HepG2 (cell line): ENCODE data around the gene TSHB. TPM values are rescaled to one million over a fixed set of nuclear protein-coding genes. Genes with fewer than 3 reads are reported as not detected.
A peak's percentile ranks its signal among the peaks of the same experiment; 100 is the strongest.
"Not testable (repeated sequence)": the region's sequence is repeated elsewhere in the genome, so short reads cannot be mapped to it uniquely, and the experiment has no call there.

ENCODE experiments used
- ATAC-seq: fragments of 200-7000 bp; cut with Tn5 transposase; 3 replicates; pipeline ENCODE4 v1.9.1; 2020; ENCODE audit warnings: mild to moderate bottlenecking, moderate library complexity
- BruUV-seq: library from RNA; stranded (reverse); fragments of 400-500 nt; replicated peaks from 2 replicates; lab custom pipeline; 2021; lab: Mats Ljungman, UMichigan
- CTCF ChIA-PET: fragments of 300-600 bp; formaldehyde crosslinking; extraction: SDS; loops from one replicate; lab custom pipeline; 2021; ENCODE audit warnings: low total read pairs, inconsistent platforms, low intra/inter-chr PET ratio; lab: Yijun Ruan, JAX
- POLR2A ChIA-PET: fragments of 350-600 bp; sonication (Branson Sonifier 250); formaldehyde crosslinking; loops from one replicate; lab custom pipeline; 2020; ENCODE audit warnings: antibody characterized with exemption, inconsistent platforms; lab: Yijun Ruan, JAX
- DNase-seq: peaks from one replicate; pipeline ENCODE4 v3.0.0-alpha.2; 2015; ENCODE audit warnings: low spot score
- FAIRE-seq: peaks from 3 replicates; lab custom pipeline; 2011; peaks lifted over from hg19 to GRCh38; lab: Jason Lieb, UNC
- H2AFZ ChIP-seq: one replicate; pipeline ENCODE4 v1.6.1; 2011; ENCODE audit warnings: low read length, inconsistent platforms
- H3K27ac ChIP-seq: fragments of 300-600 bp; 3 replicates; pipeline ENCODE4 v1.8.0; 2011; ENCODE audit warnings: mixed run types, mild to moderate bottlenecking, mixed read lengths, low read length, inconsistent platforms; ENCODE audit not compliant: insufficient read depth; ENCODE audit errors: extremely low read length
- H3K27me3 ChIP-seq, 2 experiments: fragments of 200-600 bp in 1 of 2; 2 replicates in 1 of 2; 3 replicates in 1 of 2; pipeline versions ENCODE4 v1.6.0 to v1.8.0; 2011; ENCODE audit warnings: low read length in 2 of 2, mild to moderate bottlenecking in 2 of 2, moderate library complexity in 2 of 2, inconsistent platforms in 1 of 2; ENCODE audit not compliant: insufficient read depth in 2 of 2, control insufficient read depth in 1 of 2
- H3K36me3 ChIP-seq, 2 experiments: fragments of 200-600 bp in 1 of 2; replicated peaks in 1 of 2; 2 replicates in 1 of 2; 3 replicates in 1 of 2; pipeline versions ENCODE4 v1.5.1 to v1.8.0; 2011; ENCODE audit warnings: low read length in 2 of 2, inconsistent platforms in 1 of 2; ENCODE audit not compliant: insufficient read depth in 2 of 2, control insufficient read depth in 1 of 2
- H3K4me1 ChIP-seq: 2 replicates; pipeline ENCODE4 v1.5.1; 2012; ENCODE audit warnings: low read length, inconsistent platforms; ENCODE audit not compliant: insufficient read depth
- H3K4me2 ChIP-seq: 2 replicates; pipeline ENCODE4 v1.6.0; 2011; ENCODE audit warnings: low read depth, low read length, inconsistent platforms
- H3K4me3 ChIP-seq, 3 experiments: fragments of 200-600 bp in 1 of 3; sonication (generic), shearing (Covaris generic) in 1 of 3; replicated peaks in 1 of 3; 2 replicates each; pipeline ENCODE4 v1.5.1; 2011 to 2016; ENCODE audit warnings: low read length in 3 of 3, inconsistent platforms in 2 of 3, low read depth in 2 of 3, mild to moderate bottlenecking in 2 of 3, control low read depth in 1 of 3, mixed read lengths in 1 of 3; ENCODE audit not compliant: insufficient read depth in 1 of 3
- H3K79me2 ChIP-seq: one replicate; pipeline ENCODE4 v1.6.1; 2011; ENCODE audit warnings: low read length, inconsistent platforms; ENCODE audit not compliant: insufficient read depth
- H3K9ac ChIP-seq: 2 replicates; pipeline ENCODE4 v1.6.0; 2011; ENCODE audit warnings: mild to moderate bottlenecking, low read depth, low read length, inconsistent platforms; ENCODE audit not compliant: insufficient read depth
- H3K9me3 ChIP-seq: 2 replicates; pipeline ENCODE4 v1.5.1; 2012; ENCODE audit warnings: mild to moderate bottlenecking, low read length
- H4K20me1 ChIP-seq: 2 replicates; pipeline ENCODE4 v1.6.0; 2011; ENCODE audit warnings: inconsistent platforms, mild to moderate bottlenecking, low read length, moderate library complexity; ENCODE audit not compliant: insufficient read depth
- CEBPB ChIP-seq: IDR thresholded peaks from 2 replicates; pipeline ENCODE4 v1.6.1; 2011; ENCODE audit warnings: low read depth, low read length, improper control_type of control experiment, borderline replicate concordance
- FOXA1 ChIP-seq, 2 experiments: fragments of 450-650 bp in 1 of 2; sonication (generic) in 1 of 2; formaldehyde crosslinking in 1 of 2; IDR thresholded peaks; 2 replicates each; pipeline versions ENCODE4 v1.4.0 to v1.6.1; 2016 to 2020; ENCODE audit warnings: missing genetic modification reagents in 1 of 2
- ZNF260 ChIP-seq: sonication (generic); formaldehyde crosslinking; IDR thresholded peaks from 2 replicates; pipeline ENCODE4 v1.4.0; 2020; ENCODE audit warnings: missing genetic modification reagents, low read depth, mild to moderate bottlenecking, borderline replicate concordance
- WGBS: methylation state at CpG from one replicate; pipeline ENCODE4 v1.1.6; 2017; ENCODE audit warnings: low lambda C conversion rate; 5-methylcytosine and 5-hydroxymethylcytosine counted together
- in situ Hi-C: cut with HindIII; loops from 2 replicates; pipeline ENCODE4 v1.10.0; 2017; ENCODE audit warnings: low pct_unique_long_range_greater_than_20kb; ENCODE audit not compliant: extremely low pct_ligation_motif_present
- intact Hi-C: fragments of 100-400 bp; cut with micrococcal nuclease; formaldehyde crosslinking; loops from one replicate; pipeline ENCODE4 v1.10.0; 2022; ENCODE audit not compliant: unreplicated experiment
- polyA plus RNA-seq, 8 experiments: library from polyadenylated mRNA; depleted of rRNA in 3 of 8; stranded (reverse) in 7 of 8; unstranded in 1 of 8; fragments of >200 nt; fragmentation: Illumina TruSeq in 4 of 8; extraction: Trizol in 4 of 8; gene quantifications; 2 replicates each; pipeline versions ENCODE4 v1.2.1 to v1.2.3, GENCODE V29; 2011 to 2016; ENCODE audit warnings: low read depth in 4 of 8, missing spikeins in 1 of 8, mixed read lengths in 1 of 8; ENCODE audit not compliant: insufficient read depth in 1 of 8
- total RNA-seq, 5 experiments: library from RNA; depleted of rRNA; stranded (reverse); fragments of >200 nt; fragmentation: Illumina TruSeq; extraction: Trizol; gene quantifications; 2 replicates each; pipeline ENCODE4 v1.2.3, GENCODE V29; 2016; ENCODE audit warnings: low read depth in 1 of 5
- TF ChIP-seq, protein P1 (sequence below): sonication (generic); formaldehyde crosslinking; IDR thresholded peaks from 2 replicates; pipeline ENCODE4 v1.4.0; 2020; ENCODE audit warnings: missing genetic modification reagents, borderline replicate concordance

TSHB gene
- total and polyA plus RNA-seq, 2 of the 13 experiments (the other 11 are each of a cell fraction or from before 2014, with no cell fraction given): not detected

DNA sequence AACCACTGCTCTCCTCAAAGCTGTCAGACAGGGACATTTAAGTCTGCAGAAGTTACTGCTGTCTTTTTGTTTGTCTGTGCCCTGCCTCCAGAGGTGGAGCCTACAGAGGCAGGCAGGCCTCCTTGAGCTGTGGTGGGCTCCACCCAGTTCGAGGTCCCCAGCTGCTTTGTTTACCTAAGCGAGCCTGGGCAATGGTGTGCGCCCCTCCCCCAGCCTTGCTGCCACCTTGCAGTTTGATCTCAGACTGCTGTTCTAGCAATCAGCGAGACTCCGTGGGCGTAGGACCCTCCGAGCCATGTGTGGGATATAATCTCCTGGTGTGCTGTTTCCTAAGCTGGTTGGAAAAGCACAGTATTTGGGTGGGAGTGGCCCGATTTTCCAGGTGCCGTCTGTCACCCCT is 10.1 kb upstream of the TSHB start:
- H3K79me2 ChIP-seq; H3K4me3 ChIP-seq; intact Hi-C loops; DNase-seq; H2AFZ ChIP-seq; in situ Hi-C loops; H3K27ac ChIP-seq; ATAC-seq; H3K9ac ChIP-seq; H3K4me1 ChIP-seq; CTCF ChIA-PET; H3K4me2 ChIP-seq; H3K27me3 ChIP-seq; FAIRE-seq; H3K9me3 ChIP-seq; POLR2A ChIA-PET; H4K20me1 ChIP-seq; H3K36me3 ChIP-seq; BruUV-seq; TF ChIP-seq FOXA1 (IDR thresholded peaks at IDR 0.05): not testable (repeated sequence)
- WGBS: 0% methylated on average over 1 of the region's 9 CpGs
- TF ChIP-seq FOXA1 (CRISPR knock-in tag; IDR thresholded peaks at IDR 0.05): peak; percentile 20; the same call in 1 of the 2 replicates
- TF ChIP-seq, protein P1, sequence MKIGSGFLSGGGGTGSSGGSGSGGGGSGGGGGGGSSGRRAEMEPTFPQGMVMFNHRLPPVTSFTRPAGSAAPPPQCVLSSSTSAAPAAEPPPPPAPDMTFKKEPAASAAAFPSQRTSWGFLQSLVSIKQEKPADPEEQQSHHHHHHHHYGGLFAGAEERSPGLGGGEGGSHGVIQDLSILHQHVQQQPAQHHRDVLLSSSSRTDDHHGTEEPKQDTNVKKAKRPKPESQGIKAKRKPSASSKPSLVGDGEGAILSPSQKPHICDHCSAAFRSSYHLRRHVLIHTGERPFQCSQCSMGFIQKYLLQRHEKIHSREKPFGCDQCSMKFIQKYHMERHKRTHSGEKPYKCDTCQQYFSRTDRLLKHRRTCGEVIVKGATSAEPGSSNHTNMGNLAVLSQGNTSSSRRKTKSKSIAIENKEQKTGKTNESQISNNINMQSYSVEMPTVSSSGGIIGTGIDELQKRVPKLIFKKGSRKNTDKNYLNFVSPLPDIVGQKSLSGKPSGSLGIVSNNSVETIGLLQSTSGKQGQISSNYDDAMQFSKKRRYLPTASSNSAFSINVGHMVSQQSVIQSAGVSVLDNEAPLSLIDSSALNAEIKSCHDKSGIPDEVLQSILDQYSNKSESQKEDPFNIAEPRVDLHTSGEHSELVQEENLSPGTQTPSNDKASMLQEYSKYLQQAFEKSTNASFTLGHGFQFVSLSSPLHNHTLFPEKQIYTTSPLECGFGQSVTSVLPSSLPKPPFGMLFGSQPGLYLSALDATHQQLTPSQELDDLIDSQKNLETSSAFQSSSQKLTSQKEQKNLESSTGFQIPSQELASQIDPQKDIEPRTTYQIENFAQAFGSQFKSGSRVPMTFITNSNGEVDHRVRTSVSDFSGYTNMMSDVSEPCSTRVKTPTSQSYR (CRISPR knock-in tag): peak; percentile 69

DNA sequence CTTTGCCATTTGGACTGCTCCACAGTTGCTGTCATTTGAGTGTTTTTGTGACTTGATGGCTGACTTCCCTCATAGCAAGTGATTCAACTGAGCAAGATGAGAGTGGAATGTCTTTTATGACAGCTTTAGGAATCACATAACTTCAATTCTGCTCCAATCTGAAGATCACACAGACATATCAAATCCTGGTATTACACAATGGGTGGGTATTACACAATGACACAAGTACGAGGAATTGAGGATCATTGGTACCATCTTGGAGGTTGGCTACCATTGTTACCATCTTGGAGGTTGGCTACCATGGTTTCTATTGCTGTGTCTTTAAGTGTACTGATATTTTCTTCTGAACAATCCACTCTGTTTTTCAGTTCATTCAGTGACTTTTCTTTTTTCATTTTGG is 8.5 kb upstream of the TSHB start:
- BruUV-seq: no TSS peak
- Histone ChIP-seq H3K36me3 (no peaks in the 10 kb centered on the region), H3K4me3 (no peak overlapping the region), H3K4me2 (no peak overlapping the region), H2AFZ (no peak overlapping the region), H3K79me2 (no peaks in the 10 kb centered on the region), H3K9me3 (no peaks in the 10 kb centered on the region), H3K4me1 (no peaks in the 10 kb centered on the region), H3K27ac (no peak overlapping the region), H4K20me1 (no peaks in the 10 kb centered on the region), H3K9ac (no peak overlapping the region), H3K27me3 (no peaks in the 10 kb centered on the region)
- in situ Hi-C loops: no loop called here
- whole genome bisulfite sequencing: 0% methylated on average over 1 of the region's 1 CpG
- CTCF ChIA-PET: no interaction called here
- FAIRE-seq (no peak), ATAC-seq (no peak), DNase-seq (no peak)
- POLR2A ChIA-PET: no interaction called here
- TF ChIP-seq CEBPB: peak; percentile 71
- no peak for TF ChIP-seq ZNF260 (CRISPR knock-in tag)
- intact Hi-C loops: no loop called here
